IMR-90 (cell line): ENCODE results near the gene PRKN.

Experiments used
- CEBPB ChIP-seq: IDR thresholded peaks from 2 replicates; pipeline ENCODE4 v1.6.1; 2012; ENCODE audit warnings: low read depth, low read length, improper control_type of control experiment
- CHD1 ChIP-seq: IDR thresholded peaks from 2 replicates; pipeline ENCODE4 v1.6.1; 2012; ENCODE audit warnings: low read depth, low read length, improper control_type of control experiment
- ELK1 ChIP-seq: fragments of 150-350 bp; IDR thresholded peaks from 2 replicates; pipeline ENCODE4 v1.6.1; 2016; ENCODE audit warnings: low read depth, mild to moderate bottlenecking, low read length, moderate library complexity, borderline replicate concordance
- FOS ChIP-seq: fragments of 150-350 bp; IDR thresholded peaks from 2 replicates; pipeline ENCODE4 v1.6.1; 2016; ENCODE audit warnings: low read depth, low read length
- MAFK ChIP-seq: IDR thresholded peaks from 2 replicates; pipeline ENCODE4 v1.6.1; 2012; ENCODE audit warnings: low read depth, low read length, improper control_type of control experiment
- MAZ ChIP-seq: IDR thresholded peaks from 2 replicates; pipeline ENCODE4 v1.6.1; 2012; ENCODE audit warnings: low read depth, mild to moderate bottlenecking, low read length, improper control_type of control experiment, moderate library complexity, borderline replicate concordance
- MXI1 ChIP-seq: IDR thresholded peaks from 2 replicates; pipeline ENCODE4 v1.6.1; 2012; ENCODE audit warnings: low read depth, mild to moderate bottlenecking, low read length, moderate library complexity, borderline replicate concordance
- NFE2L2 ChIP-seq: fragments of 150-350 bp; IDR thresholded peaks from 2 replicates; pipeline ENCODE4 v1.6.1; 2016; ENCODE audit warnings: low read depth, mild to moderate bottlenecking, low read length
- POLR2A ChIP-seq: IDR thresholded peaks from 2 replicates; pipeline ENCODE4 v1.6.1; 2012; ENCODE audit warnings: mild to moderate bottlenecking, low read depth, low read length
- RAD21 ChIP-seq: IDR thresholded peaks from 2 replicates; pipeline ENCODE4 v1.6.1; 2012; ENCODE audit warnings: low read length, improper control_type of control experiment
- RFX5 ChIP-seq: IDR thresholded peaks from 2 replicates; pipeline ENCODE4 v1.8.0; 2012; ENCODE audit warnings: low read depth, mild to moderate bottlenecking, low read length, moderate library complexity
- TF ChIP-seq, protein P1 (sequence below): conservative IDR thresholded peaks from 2 replicates; pipeline ENCODE4 v1.5.1; 2012; ENCODE audit warnings: mild to moderate bottlenecking, low read depth, low read length, improper control_type of control experiment
- TF ChIP-seq, protein P2 (sequence below): fragments of 150-350 bp; IDR thresholded peaks from 2 replicates; pipeline ENCODE4 v1.6.1; 2017; ENCODE audit warnings: mild to moderate bottlenecking, antibody characterized with exemption, low read length, low read depth

- TF ChIP-seq, protein P1, sequence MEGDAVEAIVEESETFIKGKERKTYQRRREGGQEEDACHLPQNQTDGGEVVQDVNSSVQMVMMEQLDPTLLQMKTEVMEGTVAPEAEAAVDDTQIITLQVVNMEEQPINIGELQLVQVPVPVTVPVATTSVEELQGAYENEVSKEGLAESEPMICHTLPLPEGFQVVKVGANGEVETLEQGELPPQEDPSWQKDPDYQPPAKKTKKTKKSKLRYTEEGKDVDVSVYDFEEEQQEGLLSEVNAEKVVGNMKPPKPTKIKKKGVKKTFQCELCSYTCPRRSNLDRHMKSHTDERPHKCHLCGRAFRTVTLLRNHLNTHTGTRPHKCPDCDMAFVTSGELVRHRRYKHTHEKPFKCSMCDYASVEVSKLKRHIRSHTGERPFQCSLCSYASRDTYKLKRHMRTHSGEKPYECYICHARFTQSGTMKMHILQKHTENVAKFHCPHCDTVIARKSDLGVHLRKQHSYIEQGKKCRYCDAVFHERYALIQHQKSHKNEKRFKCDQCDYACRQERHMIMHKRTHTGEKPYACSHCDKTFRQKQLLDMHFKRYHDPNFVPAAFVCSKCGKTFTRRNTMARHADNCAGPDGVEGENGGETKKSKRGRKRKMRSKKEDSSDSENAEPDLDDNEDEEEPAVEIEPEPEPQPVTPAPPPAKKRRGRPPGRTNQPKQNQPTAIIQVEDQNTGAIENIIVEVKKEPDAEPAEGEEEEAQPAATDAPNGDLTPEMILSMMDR = no peak
- no peak for TF ChIP-seq MAFK
- no peak for TF ChIP-seq RAD21
- TF ChIP-seq POLR2A = no peak
- no peak for TF ChIP-seq NFE2L2
- TF ChIP-seq FOS = no peak
- TF ChIP-seq RFX5 = no peak
- no peak for TF ChIP-seq MXI1
- no peak for TF ChIP-seq CEBPB
- TF ChIP-seq MAZ = no peak
- no peak for TF ChIP-seq ELK1
- TF ChIP-seq, protein P2, sequence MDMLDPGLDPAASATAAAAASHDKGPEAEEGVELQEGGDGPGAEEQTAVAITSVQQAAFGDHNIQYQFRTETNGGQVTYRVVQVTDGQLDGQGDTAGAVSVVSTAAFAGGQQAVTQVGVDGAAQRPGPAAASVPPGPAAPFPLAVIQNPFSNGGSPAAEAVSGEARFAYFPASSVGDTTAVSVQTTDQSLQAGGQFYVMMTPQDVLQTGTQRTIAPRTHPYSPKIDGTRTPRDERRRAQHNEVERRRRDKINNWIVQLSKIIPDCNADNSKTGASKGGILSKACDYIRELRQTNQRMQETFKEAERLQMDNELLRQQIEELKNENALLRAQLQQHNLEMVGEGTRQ = no peak
- TF ChIP-seq CHD1 = no peak
These were observed 925.3 kb downstream of the PRKN start for GRCh38 chr6:161802231-161802630.
